GM21390 (cell line): ENCODE results near the gene GABBR2.

ENCODE experiments used
- ATAC-seq: cut with Tn5 transposase; IDR thresholded peaks from one replicate; pipeline ENCODE4 v1.9.1; 2021; ENCODE audit not compliant: unreplicated experiment

The GABBR2 gene

GRCh38 chr9:98247831-98248657 is 460.7 kb downstream of the GABBR2 start:
- no peak for ATAC-seq

- ATAC-seq, result no peak
Measured at GRCh38 chr9:98242426-98242825, 466.3 kb downstream of the GABBR2 start.

- no peak for ATAC-seq
Measured at GRCh38 chr9:98241357-98242300, 467.1 kb downstream of the GABBR2 start.

- ATAC-seq, result no peak
Measured at GRCh38 chr9:98240475-98240874, 468.3 kb downstream of the GABBR2 start.
